GM12878 (cell line): ENCODE results near the gene EFNA3. TPM values are rescaled to one million over a fixed set of nuclear protein-coding genes. Genes with fewer than 3 reads are reported as not detected.
A peak's percentile ranks its signal among the peaks of the same experiment; 100 is the strongest.

Experiments
- ATAC-seq: fragments of 200-7000 bp; cut with Tn5 transposase; 3 replicates; pipeline ENCODE4 v1.9.1; 2020; ENCODE audit warnings: mild to moderate bottlenecking, moderate library complexity
- Bru-seq: library from RNA; stranded (reverse); fragments of 400-500 nt; gene quantifications from one replicate; lab custom pipeline; 2021; lab: Mats Ljungman, UMichigan
- BruChase-seq, 2 experiments: library from RNA; stranded (reverse); fragments of 400-500 nt; gene quantifications; one replicate each; lab custom pipeline; 2021; lab: Mats Ljungman, UMichigan
- BruUV-seq: library from RNA; stranded (reverse); fragments of 400-500 nt; replicated peaks from 2 replicates; lab custom pipeline; 2021; lab: Mats Ljungman, UMichigan
- CTCF ChIA-PET: fragments of 300-600 bp; sonication (Branson Sonifier 250); formaldehyde crosslinking; extraction: SDS; loops from one replicate; lab custom pipeline; 2021; ENCODE audit warnings: inconsistent platforms; lab: Yijun Ruan, JAX
- POLR2A ChIA-PET: fragments of 350-600 bp; formaldehyde crosslinking; extraction: SDS; loops from one replicate; lab custom pipeline; 2021; ENCODE audit warnings: inconsistent platforms; lab: Charles Lee
- RAD21 ChIA-PET: fragments of 300-600 bp; sonication (Branson Sonifier 250); formaldehyde crosslinking; loops from one replicate; lab custom pipeline; 2023; ENCODE audit warnings: antibody characterized with exemption; ENCODE audit not compliant: unreplicated experiment; lab: Charles Lee
- SMC1A ChIA-PET: fragments of 300-600 bp; sonication (Branson Sonifier 250); formaldehyde crosslinking; loops from one replicate; lab custom pipeline; 2023; ENCODE audit not compliant: unreplicated experiment, uncharacterized antibody; lab: Charles Lee
- DNase-seq: peaks from one replicate; pipeline ENCODE4 v3.0.0-alpha.2; 2011; ENCODE audit warnings: low read depth, low spot score
- FAIRE-seq: peaks from 3 replicates; lab custom pipeline; 2011; peaks lifted over from hg19 to GRCh38; lab: Jason Lieb, UNC
- H2AFZ ChIP-seq: 2 replicates; pipeline ENCODE4 v1.6.0; 2011; ENCODE audit warnings: low read depth, low read length, control low read depth; ENCODE audit not compliant: control insufficient read depth
- H3K27ac ChIP-seq: 2 replicates; pipeline ENCODE4 v1.5.1; 2011; ENCODE audit warnings: control low read depth; ENCODE audit not compliant: control insufficient read depth, insufficient read depth
- H3K27me3 ChIP-seq, 2 experiments: replicated peaks in 1 of 2; 2 replicates each; pipeline versions ENCODE4 v1.6.0 to v1.6.1; 2011; ENCODE audit warnings: low read length in 1 of 2; ENCODE audit not compliant: control insufficient read depth in 2 of 2, insufficient read depth in 2 of 2
- H3K36me3 ChIP-seq, 2 experiments: 2 replicates each; pipeline ENCODE4 v1.5.1; 2011; ENCODE audit warnings: low read length in 1 of 2; ENCODE audit not compliant: control insufficient read depth in 2 of 2, insufficient read depth in 2 of 2
- H3K4me1 ChIP-seq: 2 replicates; pipeline ENCODE4 v1.6.1; 2011; ENCODE audit warnings: mild to moderate bottlenecking, low read length, moderate library complexity, mixed read lengths; ENCODE audit not compliant: control insufficient read depth, insufficient read depth
- H3K4me2 ChIP-seq: 2 replicates; pipeline ENCODE4 v1.6.0; 2011; ENCODE audit warnings: control low read depth; ENCODE audit not compliant: control insufficient read depth, insufficient read depth
- H3K4me3 ChIP-seq: fragments of 200-600 bp; sonication (generic); 2 replicates; pipeline ENCODE4 v1.5.1; 2016
- H3K79me2 ChIP-seq: 2 replicates; pipeline ENCODE4 v1.6.0; 2011; ENCODE audit warnings: low read length; ENCODE audit not compliant: control insufficient read depth, insufficient read depth
- H3K9ac ChIP-seq: 2 replicates; pipeline ENCODE4 v1.8.0; 2011; ENCODE audit warnings: low read length, control low read depth, mixed read lengths; ENCODE audit not compliant: control insufficient read depth, insufficient read depth
- H3K9me3 ChIP-seq: replicated peaks from 3 replicates; pipeline ENCODE4 v1.5.1; 2011; ENCODE audit warnings: mild to moderate bottlenecking, low read length; ENCODE audit not compliant: control insufficient read depth, insufficient read depth
- H4K20me1 ChIP-seq: 2 replicates; pipeline ENCODE4 v1.6.0; 2011; ENCODE audit not compliant: control insufficient read depth, insufficient read depth
- BACH1 ChIP-seq: fragments of 450-650 bp; IDR thresholded peaks from 2 replicates; pipeline ENCODE4 v1.6.1; 2017; ENCODE audit warnings: mild to moderate bottlenecking, borderline replicate concordance
- BHLHE40 ChIP-seq, 2 experiments: fragments of 450-650 bp in 1 of 2; IDR thresholded peaks; 2 replicates each; pipeline ENCODE4 v1.6.1; 2011 to 2017; ENCODE audit warnings: low read depth in 2 of 2, borderline replicate concordance in 1 of 2, improper control_type of control experiment in 1 of 2, low read length in 1 of 2, mild to moderate bottlenecking in 1 of 2
- EGR1 ChIP-seq, 2 experiments: IDR thresholded peaks; 1 replicate in 1 of 2; 2 replicates in 1 of 2; pipeline ENCODE4 v1.6.1; 2011 to 2012; ENCODE audit warnings: low read depth in 2 of 2, low read length in 2 of 2, borderline replicate concordance in 1 of 2, mild to moderate bottlenecking in 1 of 2, moderate library complexity in 1 of 2
- GATAD2B ChIP-seq: fragments of 450-650 bp; conservative IDR thresholded peaks from 2 replicates; pipeline ENCODE4 v1.6.1; 2017; ENCODE audit warnings: low read depth, mild to moderate bottlenecking, moderate library complexity
- IKZF1 ChIP-seq: fragments of 450-650 bp; conservative IDR thresholded peaks from 2 replicates; pipeline ENCODE4 v1.6.1; 2017; ENCODE audit warnings: antibody characterized with exemption, mild to moderate bottlenecking
- IKZF2 ChIP-seq, 2 experiments: fragments of 450-650 bp; IDR thresholded peaks; 2 replicates each; pipeline ENCODE4 v1.6.1; 2017; ENCODE audit warnings: mild to moderate bottlenecking in 2 of 2, moderate library complexity in 2 of 2
- ZNF207 ChIP-seq: fragments of 450-650 bp; IDR thresholded peaks from 2 replicates; pipeline ENCODE4 v1.6.1; 2014; ENCODE audit warnings: antibody characterized with exemption, mild to moderate bottlenecking, borderline replicate concordance
- ZZZ3 ChIP-seq: IDR thresholded peaks from 2 replicates; pipeline ENCODE4 v1.6.1; 2011; ENCODE audit warnings: low read depth; ENCODE audit not compliant: control insufficient read depth, insufficient read length
- WGBS: methylation state at CpG from one replicate; pipeline ENCODE4 v1.1.6; 2016; ENCODE audit warnings: low lambda C conversion rate; ENCODE audit not compliant: insufficient replicate concordance, insufficient coverage; ENCODE audit errors: missing lambda C conversion rate; 5-methylcytosine and 5-hydroxymethylcytosine counted together
- in situ Hi-C: fragments of 300-500 bp; cut with MboI; formaldehyde crosslinking; loops from 9 replicates; pipeline ENCODE4 v1.14.3; 2018; ENCODE audit warnings: mixed read lengths
- intact Hi-C: fragments of 100-400 bp; cut with micrococcal nuclease; formaldehyde crosslinking; loops from one replicate; pipeline ENCODE4 v1.14.2; 2022; ENCODE audit not compliant: unreplicated experiment
- long read RNA-seq, 2 experiments: library from polyadenylated mRNA; unstranded; transcript quantifications; one replicate each; pipeline ENCODE4 v2.0.0, GENCODE V29; 2019 to 2020
- polyA minus RNA-seq, 3 experiments: library from RNA; depleted of rRNA, polyadenylated mRNA; stranded (reverse); fragments of >200 nt; gene quantifications; 2 replicates each; pipeline ENCODE4 v1.2.3, GENCODE V29; 2011
- polyA plus RNA-seq, 11 experiments: library from polyadenylated mRNA; depleted of rRNA in 4 of 11; unstranded in 6 of 11; stranded (reverse) in 5 of 11; fragments of >200 nt; fragmentation: Nextera tagmentation in 4 of 11; fragmentation: Illumina TruSeq in 1 of 11; extraction: Ambion mirVana in 4 of 11; extraction: Trizol in 1 of 11; gene quantifications; 1 replicate in 1 of 11; 2 replicates in 10 of 11; pipeline versions ENCODE4 v1.2.1 to v1.2.3, GENCODE V29; 2011 to 2016; ENCODE audit warnings: inconsistent platforms in 2 of 11, missing spikeins in 2 of 11, low read depth in 1 of 11
- total RNA-seq, 4 experiments: library from RNA; depleted of rRNA in 3 of 4; stranded (reverse); fragments of >200 nt in 3 of 4; fragmentation: Illumina TruSeq in 1 of 4; extraction: Trizol in 1 of 4; gene quantifications; 2 replicates each; pipeline versions ENCODE4 v1.2.1 to v1.2.3, GENCODE V29; 2013 to 2021

EFNA3 gene
- 1.8 and 2.1 TPM in 2 replicates for total RNA-seq (2013; cell fraction: nucleolus; rRNA removed)
- total RNA-seq (2014; rRNA removed) (1.1 and 1.3 TPM in 2 replicates), total RNA-seq (2014; rRNA removed; fragmentation: Illumina TruSeq; extraction: Trizol) (0.64 and 0.67 TPM in 2 replicates), total RNA-seq (2021) (1.2 and 1.5 TPM in 2 replicates), polyA plus RNA-seq (2011; rRNA removed) (2.3 and 5.4 TPM in 2 replicates), polyA plus RNA-seq (2014; fragmentation: Illumina TruSeq; extraction: Trizol) (0.55 and 1.00 TPM in 2 replicates), polyA plus RNA-seq (2014; fragmentation: Nextera tagmentation; extraction: Ambion mirVana) (under 1 TPM; 0.08 to 0.26 TPM), polyA plus RNA-seq (2014; rRNA removed) (1.2 and 1.7 TPM in 2 replicates), polyA plus RNA-seq (2016; fragmentation: Nextera tagmentation; extraction: Ambion mirVana) (1 to 10 TPM in 1 of 2 experiments, under 1 TPM in 1; 0.81 to 1.1 TPM), polyA minus RNA-seq (2011; rRNA and poly(A)+ RNA removed) (1.8 and 3.9 TPM in 2 replicates), Bru-seq, nascent RNA (percentile 35 among the genes with signal in this experiment), BruChase-seq, experiment 1, labeled RNA remaining after a 6-hour chase (percentile 46 among the genes with signal in this experiment), BruChase-seq, experiment 2, labeled RNA remaining after a 2-hour chase (percentile 58 among the genes with signal in this experiment)
- polyA plus RNA-seq (2011; ENCODE audit: low read depth), result 2.6 TPM
- 6.2 and 7.7 TPM in 2 replicates for polyA plus RNA-seq (2011; cell fraction: cytosol; rRNA removed)
- polyA plus RNA-seq (2011; cell fraction: nucleus; rRNA removed), result 5.1 and 10.8 TPM in 2 replicates
- 3.4 and 4.9 TPM in 2 replicates for polyA plus RNA-seq (2012)
- polyA minus RNA-seq (2011; cell fraction: cytosol; rRNA and poly(A)+ RNA removed), result 2.9 and 3.6 TPM in 2 replicates
- polyA minus RNA-seq (2011; cell fraction: nucleus; rRNA and poly(A)+ RNA removed), result 2.4 and 3.4 TPM in 2 replicates
- long read RNA-seq, experiment 1, partial matches to known transcripts, result 1 of 3 reads
- long read RNA-seq, experiment 1, other reads (novel, unspliced or antisense), result 0 of 3 reads
- long read RNA-seq, experiment 2, result 0 reads

- no peak within 1 kb of the TSS; the same call in 1 of the 2 replicates for H2AFZ ChIP-seq
- H3K9ac ChIP-seq, result no peak within 1 kb of the TSS
- peak within 1 kb of the TSS; percentile 59; the same call in 1 of the 2 replicates for H3K4me3 ChIP-seq
- TF ChIP-seq BHLHE40 (IDR thresholded peaks at IDR 0.05; ENCODE audit: borderline replicate concordance in 1 of 2, low read depth in 2 of 2, low read length in 1 of 2) (peak; percentile 51 to 65), BACH1 (0 out of 2 replicates have a peak, but pooled peaks have one; percentile 36), EGR1 (IDR thresholded peaks at IDR 0.05; ENCODE audit: borderline replicate concordance in 1 of 2, low read depth in 2 of 2, low read length in 2 of 2) (peak in 1 of 2 experiments; percentile 91; a peak in 2 of 3 replicates), GATAD2B (0 out of 2 replicates have a peak, but pooled peaks have one; percentile 35), ZZZ3 (no peak), ZNF207 (no peak), IKZF1 (peak; percentile 63), IKZF2 (IDR thresholded peaks at IDR 0.05) (0 out of 4 replicates have a peak, but pooled peaks of 1 of the 2 experiments have one; percentile 21)
- no peaks in the 10 kb centered on the region for H3K79me2 ChIP-seq
- H3K36me3 ChIP-seq, result no peaks in the 10 kb centered on the region
- DNase-seq (no peak), FAIRE-seq (peak; percentile 57), ATAC-seq (peak; percentile 70)
- H4K20me1 ChIP-seq, result no peaks in the 10 kb centered on the region
- ChIA-PET SMC1A (interaction anchor here (1.7 kb wide), 1 partner anchor 14 kb away, joined by 5 read pairs; no protein-coding TSS in a partner anchor), POLR2A (interaction anchor here (1.5 kb wide), 1 partner anchor 14 kb away, joined by 4 read pairs; no protein-coding TSS in a partner anchor), RAD21 (interaction anchor here (1.0 to 1.6 kb wide), 4 partner anchors 15 to 532 kb away, joined by 3 to 7 read pairs (median 3); partner anchors contain the start of genes EFNA4 and KRTCAP2), CTCF (interaction anchor here (1.1 to 4.4 kb wide), 4 partner anchors 10 to 34 kb away, joined by 4 to 27 read pairs (median 6); partner anchors contain the start of genes ADAM15 and EFNA4)
- H3K27me3 ChIP-seq, result peaks cover 21 to 25% of the 10 kb centered on the region in 2 experiments
- H3K4me2 ChIP-seq, result peak within 1 kb of the TSS; percentile 79
- H3K4me1 ChIP-seq, result peaks cover 27% of the 10 kb centered on the region
- no peak within 1 kb of the TSS for H3K27ac ChIP-seq
- no TSS peak for BruUV-seq
- in situ Hi-C loops, result no loop called here
- H3K9me3 ChIP-seq, result no peaks in the 10 kb centered on the region
- WGBS, result 2% methylated on average over 16 of the region's 59 CpGs
- intact Hi-C loops, result no loop called here
These were observed at the start of gene EFNA3 for GRCh38 chr1:155078469-155079209. Gene EFNA3, plus strand, starts transcription at chr1:155078837. Its CDS starts 105 bp downstream, at chr1:155078942.
